IMR-90 (cell line): Measurements from ENCODE around the gene SPSB2. TPM values are rescaled to one million over a fixed set of nuclear protein-coding genes. Genes with fewer than 3 reads are reported as not detected.

Source experiments
- ATAC-seq: fragments of 200-7000 bp; cut with Tn5 transposase; 2 replicates; pipeline ENCODE4 v1.9.1; 2020; ENCODE audit warnings: low read depth, mild to moderate bottlenecking, moderate library complexity
- BruUV-seq: library from RNA; stranded (reverse); fragments of 400-500 nt; replicated peaks from 2 replicates; lab custom pipeline; 2021; lab: Mats Ljungman, UMichigan
- CTCF ChIA-PET: fragments of 300-600 bp; formaldehyde crosslinking; extraction: SDS; loops from one replicate; lab custom pipeline; 2021; ENCODE audit warnings: antibody characterized with exemption; lab: Yijun Ruan, JAX
- POLR2A ChIA-PET: fragments of 300-600 bp; sonication (Branson Sonifier 250); formaldehyde crosslinking; loops from one replicate; lab custom pipeline; 2022; ENCODE audit warnings: antibody characterized with exemption; ENCODE audit not compliant: unreplicated experiment; lab: Charles Lee
- DNase-seq: peaks from one replicate; pipeline ENCODE4 v3.0.0; 2013
- H2AFZ ChIP-seq: replicated peaks from 2 replicates; pipeline ENCODE3; 2013; ENCODE audit warnings: low read length, mild to moderate bottlenecking; ENCODE audit not compliant: poor library complexity
- H2AK5ac ChIP-seq: 2 replicates; pipeline ENCODE4 v1.6.1; 2013; ENCODE audit warnings: low read depth, low read length, inconsistent platforms
- H2AK9ac ChIP-seq: replicated peaks from 2 replicates; pipeline ENCODE3; 2013; ENCODE audit warnings: mild to moderate bottlenecking, low read depth, low read length, moderate library complexity; ENCODE audit not compliant: poor library complexity
- H2BK120ac ChIP-seq: 2 replicates; pipeline ENCODE4 v1.6.1; 2013; ENCODE audit warnings: low read depth, low read length, inconsistent platforms
- H2BK15ac ChIP-seq: 3 replicates; pipeline ENCODE4 v1.6.1; 2013; ENCODE audit warnings: low read depth, low read length, inconsistent platforms
- H2BK20ac ChIP-seq: 2 replicates; pipeline ENCODE4 v1.6.1; 2013; ENCODE audit warnings: low read depth, mild to moderate bottlenecking, inconsistent platforms, low read length, moderate library complexity
- H2BK5ac ChIP-seq: 2 replicates; pipeline ENCODE4 v1.6.1; 2013; ENCODE audit warnings: mild to moderate bottlenecking, low read depth, low read length, inconsistent platforms; ENCODE audit not compliant: poor library complexity, severe bottlenecking
- H3K14ac ChIP-seq: replicated peaks from 2 replicates; pipeline ENCODE4 v1.6.1; 2013; ENCODE audit warnings: low read depth, low read length, inconsistent platforms
- H3K18ac ChIP-seq: 2 replicates; pipeline ENCODE4 v1.6.1; 2013; ENCODE audit warnings: low read depth, low read length, control low read depth
- H3K23ac ChIP-seq: 2 replicates; pipeline ENCODE4 v1.6.1; 2013; ENCODE audit warnings: low read depth, low read length, inconsistent platforms
- H3K27ac ChIP-seq: 2 replicates; pipeline ENCODE4 v1.5.1; 2013; ENCODE audit warnings: mild to moderate bottlenecking, control low read depth, low read length; ENCODE audit not compliant: insufficient read depth
- H3K27me3 ChIP-seq: 2 replicates; pipeline ENCODE4 v1.6.1; 2013; ENCODE audit warnings: low read length; ENCODE audit not compliant: control insufficient read depth, insufficient read depth
- H3K36me3 ChIP-seq: 2 replicates; pipeline ENCODE4 v1.6.1; 2013; ENCODE audit warnings: low read length, mixed read lengths; ENCODE audit not compliant: control insufficient read depth, insufficient read depth
- H3K4ac ChIP-seq: 2 replicates; pipeline ENCODE4 v1.6.1; 2013; ENCODE audit warnings: low read depth, low read length, inconsistent platforms
- H3K4me1 ChIP-seq: 2 replicates; pipeline ENCODE4 v1.6.1; 2013; ENCODE audit warnings: low read length, mixed read lengths; ENCODE audit not compliant: control insufficient read depth, insufficient read depth
- H3K4me2 ChIP-seq: 2 replicates; pipeline ENCODE4 v1.6.1; 2013; ENCODE audit warnings: low read depth, mild to moderate bottlenecking, control low read depth, low read length, moderate library complexity
- H3K4me3 ChIP-seq: 2 replicates; pipeline ENCODE4 v1.5.1; 2013; ENCODE audit warnings: low read depth, mild to moderate bottlenecking, control low read depth, low read length, moderate library complexity; ENCODE audit not compliant: insufficient read depth
- H3K56ac ChIP-seq: 2 replicates; pipeline ENCODE4 v1.6.1; 2013; ENCODE audit warnings: low read length, inconsistent platforms; ENCODE audit not compliant: insufficient read depth; ENCODE audit errors: extremely low read depth
- H3K79me1 ChIP-seq, 2 experiments: 2 replicates each; pipeline ENCODE4 v1.6.1; 2013; ENCODE audit warnings: low read length in 2 of 2, inconsistent platforms in 1 of 2, low read depth in 1 of 2
- H3K9ac ChIP-seq: 2 replicates; pipeline ENCODE4 v1.6.1; 2013; ENCODE audit warnings: low read depth, low read length, control low read depth
- H3K9me1 ChIP-seq: 2 replicates; pipeline ENCODE4 v1.6.1; 2013; ENCODE audit warnings: low read length, inconsistent platforms; ENCODE audit not compliant: insufficient read depth
- H3K9me3 ChIP-seq: 2 replicates; pipeline ENCODE4 v1.6.1; 2013; ENCODE audit warnings: low read length; ENCODE audit not compliant: control insufficient read depth, insufficient read depth
- H4K20me1 ChIP-seq: 2 replicates; pipeline ENCODE4 v1.6.1; 2013; ENCODE audit warnings: low read length, inconsistent platforms; ENCODE audit not compliant: insufficient read depth
- H4K5ac ChIP-seq: 2 replicates; pipeline ENCODE4 v1.6.1; 2013; ENCODE audit warnings: mild to moderate bottlenecking, low read depth, low read length, control low read depth
- H4K8ac ChIP-seq, 2 experiments: 2 replicates each; pipeline ENCODE4 v1.6.1; 2013; ENCODE audit warnings: low read depth in 2 of 2, low read length in 2 of 2, control low read depth in 1 of 2, inconsistent platforms in 1 of 2
- H4K91ac ChIP-seq: 2 replicates; pipeline ENCODE4 v1.6.1; 2013; ENCODE audit warnings: low read depth, low read length, inconsistent platforms; ENCODE audit not compliant: insufficient read depth
- BHLHE40 ChIP-seq: fragments of 150-350 bp; IDR thresholded peaks from 2 replicates; pipeline ENCODE4 v1.6.1; 2016; ENCODE audit warnings: mild to moderate bottlenecking, low read depth, low read length
- CEBPB ChIP-seq: IDR thresholded peaks from 2 replicates; pipeline ENCODE4 v1.6.1; 2012; ENCODE audit warnings: low read depth, low read length, improper control_type of control experiment
- CHD1 ChIP-seq: IDR thresholded peaks from 2 replicates; pipeline ENCODE4 v1.6.1; 2012; ENCODE audit warnings: low read depth, low read length, improper control_type of control experiment
- FOS ChIP-seq: fragments of 150-350 bp; IDR thresholded peaks from 2 replicates; pipeline ENCODE4 v1.6.1; 2016; ENCODE audit warnings: low read depth, low read length
- MAFK ChIP-seq: IDR thresholded peaks from 2 replicates; pipeline ENCODE4 v1.6.1; 2012; ENCODE audit warnings: low read depth, low read length, improper control_type of control experiment
- MAZ ChIP-seq: IDR thresholded peaks from 2 replicates; pipeline ENCODE4 v1.6.1; 2012; ENCODE audit warnings: low read depth, mild to moderate bottlenecking, low read length, improper control_type of control experiment, moderate library complexity, borderline replicate concordance
- MXI1 ChIP-seq: IDR thresholded peaks from 2 replicates; pipeline ENCODE4 v1.6.1; 2012; ENCODE audit warnings: low read depth, mild to moderate bottlenecking, low read length, moderate library complexity, borderline replicate concordance
- POLR2A ChIP-seq: IDR thresholded peaks from 2 replicates; pipeline ENCODE4 v1.6.1; 2012; ENCODE audit warnings: mild to moderate bottlenecking, low read depth, low read length
- RCOR1 ChIP-seq: IDR thresholded peaks from 2 replicates; pipeline ENCODE4 v1.6.1; 2012; ENCODE audit warnings: mild to moderate bottlenecking, low read length, improper control_type of control experiment; ENCODE audit not compliant: insufficient replicate concordance
- RFX5 ChIP-seq: IDR thresholded peaks from 2 replicates; pipeline ENCODE4 v1.8.0; 2012; ENCODE audit warnings: low read depth, mild to moderate bottlenecking, low read length, moderate library complexity
- SMC3 ChIP-seq: fragments of 150-350 bp; IDR thresholded peaks from 2 replicates; pipeline ENCODE4 v1.6.1; 2016; ENCODE audit warnings: low read depth, mild to moderate bottlenecking, antibody characterized with exemption, low read length, moderate library complexity
- WGBS, 2 experiments: methylation state at CpG; one replicate each; pipeline versions ENCODE4 v1.1.5 to v1.1.7; 2013; ENCODE audit warnings: missing lambda C conversion rate in 2 of 2; ENCODE audit not compliant: insufficient read length in 1 of 2; ENCODE audit errors: extremely low coverage in 2 of 2; 5-methylcytosine and 5-hydroxymethylcytosine counted together
- dilution Hi-C: fragments of 300-500 bp; cut with HindIII; formaldehyde crosslinking; loops from one replicate; pipeline ENCODE4 v1.14.3; 2018; ENCODE audit warnings: low sequenced_read_pairs; ENCODE audit not compliant: unreplicated experiment
- in situ Hi-C: fragments of 300-500 bp; cut with MboI; formaldehyde crosslinking; loops from 3 replicates; pipeline ENCODE4 v1.14.3; 2019; ENCODE audit warnings: low sequenced_read_pairs, inconsistent platforms, mixed read lengths
- intact Hi-C: fragments of 100-400 bp; cut with micrococcal nuclease; formaldehyde crosslinking; loops from 2 replicates; pipeline ENCODE4 v1.10.0; 2022
- polyA plus RNA-seq, 3 experiments: library from polyadenylated mRNA; depleted of rRNA; stranded (reverse); fragments of >200 nt; gene quantifications; 2 replicates each; pipeline ENCODE4 v1.2.3, GENCODE V29; 2012; ENCODE audit warnings: low replicate concordance in 1 of 3
- total RNA-seq: library from RNA; depleted of rRNA; stranded (reverse); fragments of >200 nt; gene quantifications from 2 replicates; pipeline ENCODE4 v1.2.3, GENCODE V29; 2012
- TF ChIP-seq, protein P1 (sequence below): fragments of 150-350 bp; IDR thresholded peaks from 2 replicates; pipeline ENCODE4 v1.6.1; 2017; ENCODE audit warnings: mild to moderate bottlenecking, antibody characterized with exemption, low read length, low read depth
- TF ChIP-seq, protein P2 (sequence below): conservative IDR thresholded peaks from 2 replicates; pipeline ENCODE4 v1.5.1; 2012; ENCODE audit warnings: mild to moderate bottlenecking, low read depth, low read length, improper control_type of control experiment
- TF ChIP-seq, protein P3 (sequence below): fragments of 150-350 bp; IDR thresholded peaks from 2 replicates; pipeline ENCODE4 v1.6.1; 2016; ENCODE audit warnings: low read depth, mild to moderate bottlenecking, low read length, moderate library complexity, borderline replicate concordance

SPSB2 gene
- total and polyA plus RNA-seq, 2 of the 4 experiments (the other 2 are of a cell fraction), result 1.3 to 4.1 TPM

DNA sequence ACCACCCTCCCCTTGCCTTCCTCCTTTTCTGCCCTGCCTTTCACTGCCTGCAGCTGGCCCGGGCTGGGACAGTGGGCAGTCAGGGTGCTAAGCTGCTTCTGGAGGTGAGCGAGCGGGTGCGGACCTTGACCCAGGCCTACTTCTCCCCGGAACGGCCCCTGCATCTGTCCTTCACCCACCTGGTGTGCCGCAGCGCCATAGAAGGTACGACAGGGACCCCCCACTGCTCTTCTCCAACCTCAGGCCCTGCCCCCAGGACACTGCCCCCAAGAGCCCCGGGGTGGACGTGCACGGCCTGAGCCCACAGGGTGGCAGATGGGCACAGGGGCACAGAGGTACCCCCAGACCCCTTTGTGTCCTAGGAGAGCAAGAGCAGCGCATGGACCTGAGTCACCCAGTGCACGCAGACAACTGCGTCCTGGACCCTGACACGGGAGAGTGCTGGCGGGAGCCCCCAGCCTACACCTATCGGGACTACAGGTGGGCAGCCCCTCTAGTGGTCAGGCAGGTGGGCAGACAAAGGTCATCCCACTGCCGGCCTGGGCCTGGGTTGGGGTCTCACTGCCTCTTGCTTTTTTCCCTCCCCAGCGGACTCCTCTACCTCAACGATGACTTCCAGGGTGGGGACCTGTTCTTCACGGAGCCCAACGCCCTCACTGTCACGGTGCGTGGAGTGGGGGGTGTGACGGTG is 35.6 kb downstream of the SPSB2 start:
- in situ Hi-C loops, result no loop called here
- CTCF ChIA-PET, result no interaction called here
- no peak overlapping the region for H2AK9ac ChIP-seq
- 93% methylated on average over 16 of the region's 26 CpGs; no CpG with 5 or more reads in 1 of the 2 experiments for WGBS, 2 experiments
- no peak overlapping the region for H3K14ac ChIP-seq
- POLR2A ChIA-PET, result no interaction called here
- no peak overlapping the region for H3K4me3 ChIP-seq
- no peak overlapping the region for H3K4me2 ChIP-seq
- no peak overlapping the region for H2AK5ac ChIP-seq
- H2BK20ac ChIP-seq, result no peak overlapping the region
- intact Hi-C loops, result no loop called here
- H3K23ac ChIP-seq, result no peak overlapping the region
- H2AFZ ChIP-seq, result peak overlapping the region; percentile 37
- TF ChIP-seq MXI1, result no peak
- TF ChIP-seq, protein P1, sequence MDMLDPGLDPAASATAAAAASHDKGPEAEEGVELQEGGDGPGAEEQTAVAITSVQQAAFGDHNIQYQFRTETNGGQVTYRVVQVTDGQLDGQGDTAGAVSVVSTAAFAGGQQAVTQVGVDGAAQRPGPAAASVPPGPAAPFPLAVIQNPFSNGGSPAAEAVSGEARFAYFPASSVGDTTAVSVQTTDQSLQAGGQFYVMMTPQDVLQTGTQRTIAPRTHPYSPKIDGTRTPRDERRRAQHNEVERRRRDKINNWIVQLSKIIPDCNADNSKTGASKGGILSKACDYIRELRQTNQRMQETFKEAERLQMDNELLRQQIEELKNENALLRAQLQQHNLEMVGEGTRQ, result no peak
- no peak for TF ChIP-seq SMC3
- TF ChIP-seq, protein P2, sequence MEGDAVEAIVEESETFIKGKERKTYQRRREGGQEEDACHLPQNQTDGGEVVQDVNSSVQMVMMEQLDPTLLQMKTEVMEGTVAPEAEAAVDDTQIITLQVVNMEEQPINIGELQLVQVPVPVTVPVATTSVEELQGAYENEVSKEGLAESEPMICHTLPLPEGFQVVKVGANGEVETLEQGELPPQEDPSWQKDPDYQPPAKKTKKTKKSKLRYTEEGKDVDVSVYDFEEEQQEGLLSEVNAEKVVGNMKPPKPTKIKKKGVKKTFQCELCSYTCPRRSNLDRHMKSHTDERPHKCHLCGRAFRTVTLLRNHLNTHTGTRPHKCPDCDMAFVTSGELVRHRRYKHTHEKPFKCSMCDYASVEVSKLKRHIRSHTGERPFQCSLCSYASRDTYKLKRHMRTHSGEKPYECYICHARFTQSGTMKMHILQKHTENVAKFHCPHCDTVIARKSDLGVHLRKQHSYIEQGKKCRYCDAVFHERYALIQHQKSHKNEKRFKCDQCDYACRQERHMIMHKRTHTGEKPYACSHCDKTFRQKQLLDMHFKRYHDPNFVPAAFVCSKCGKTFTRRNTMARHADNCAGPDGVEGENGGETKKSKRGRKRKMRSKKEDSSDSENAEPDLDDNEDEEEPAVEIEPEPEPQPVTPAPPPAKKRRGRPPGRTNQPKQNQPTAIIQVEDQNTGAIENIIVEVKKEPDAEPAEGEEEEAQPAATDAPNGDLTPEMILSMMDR, result no peak
- no peak for TF ChIP-seq POLR2A
- no peak for TF ChIP-seq FOS
- no peak for TF ChIP-seq MAZ
- no peak for TF ChIP-seq BHLHE40
- no peak for TF ChIP-seq RCOR1
- no peak for TF ChIP-seq MAFK
- TF ChIP-seq CHD1, result no peak
- TF ChIP-seq, protein P3, sequence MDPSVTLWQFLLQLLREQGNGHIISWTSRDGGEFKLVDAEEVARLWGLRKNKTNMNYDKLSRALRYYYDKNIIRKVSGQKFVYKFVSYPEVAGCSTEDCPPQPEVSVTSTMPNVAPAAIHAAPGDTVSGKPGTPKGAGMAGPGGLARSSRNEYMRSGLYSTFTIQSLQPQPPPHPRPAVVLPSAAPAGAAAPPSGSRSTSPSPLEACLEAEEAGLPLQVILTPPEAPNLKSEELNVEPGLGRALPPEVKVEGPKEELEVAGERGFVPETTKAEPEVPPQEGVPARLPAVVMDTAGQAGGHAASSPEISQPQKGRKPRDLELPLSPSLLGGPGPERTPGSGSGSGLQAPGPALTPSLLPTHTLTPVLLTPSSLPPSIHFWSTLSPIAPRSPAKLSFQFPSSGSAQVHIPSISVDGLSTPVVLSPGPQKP, result no peak
- TF ChIP-seq CEBPB, result no peak
- TF ChIP-seq RFX5, result no peak
- no peak overlapping the region for H2BK15ac ChIP-seq
- no peak for ATAC-seq
- no peak for DNase-seq
- H3K27me3 ChIP-seq, result no peaks in the 10 kb centered on the region
- no peak overlapping the region for H4K91ac ChIP-seq
- peaks cover 6 to 13% of the 10 kb centered on the region in 2 experiments; a peak in 3 of 4 replicates for H3K79me1 ChIP-seq
- no TSS peak for BruUV-seq
- H4K20me1 ChIP-seq, result peaks cover 3% of the 10 kb centered on the region
- H3K9ac ChIP-seq, result no peak overlapping the region
- H2BK5ac ChIP-seq, result no peak overlapping the region
- no peaks in the 10 kb centered on the region for H3K4me1 ChIP-seq
- H2BK120ac ChIP-seq, result no peak overlapping the region
- no peaks in the 10 kb centered on the region for H3K9me3 ChIP-seq
- peaks cover 61% of the 10 kb centered on the region for H3K36me3 ChIP-seq
- H4K8ac ChIP-seq, result no peak overlapping the region
- no peak overlapping the region for H3K18ac ChIP-seq
- no peak overlapping the region for H4K5ac ChIP-seq
- no peak overlapping the region for H3K27ac ChIP-seq
- H3K56ac ChIP-seq, result no peak overlapping the region
- H3K9me1 ChIP-seq, result no peaks in the 10 kb centered on the region
- no peak overlapping the region for H3K4ac ChIP-seq
- dilution Hi-C loops, result no loop called here
